ENCODE results near the gene SSC5D.

DNA sequence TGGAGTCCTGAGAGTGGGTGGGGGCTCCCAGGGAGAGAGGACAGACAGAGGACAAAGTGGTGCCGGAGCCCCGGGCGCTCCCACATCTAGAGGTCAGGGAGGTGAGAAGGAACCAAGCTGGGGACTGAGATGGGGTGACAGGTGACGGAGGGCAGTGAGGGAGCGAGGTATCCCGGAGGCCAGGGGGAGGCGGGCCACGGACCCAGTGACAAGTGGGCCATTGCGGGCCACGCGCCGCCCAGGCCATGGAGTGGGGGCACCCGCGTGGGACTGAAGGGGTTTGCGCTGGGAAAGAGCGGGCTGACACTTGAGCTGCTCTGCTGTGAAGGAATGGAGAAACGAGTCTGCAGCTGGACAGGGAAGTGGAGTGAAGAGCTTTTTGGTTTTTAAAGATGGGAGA lies 9.2 kb upstream of the SSC5D start:
- TF ChIP-seq ELF4 (IDR thresholded peaks at IDR 0.05) (no peak), CTBP1 (IDR thresholded peaks at IDR 0.05; ENCODE audit: borderline replicate concordance) (no peak), TARDBP (IDR thresholded peaks at IDR 0.05) (no peak), LEF1 (IDR thresholded peaks at IDR 0.05; ENCODE audit: borderline replicate concordance) (no peak), SUZ12 (IDR thresholded peaks at IDR 0.05) (no peak), HDGF (IDR thresholded peaks at IDR 0.05; ENCODE audit: borderline replicate concordance) (no peak)

All from HEK293T (cell line).